A673 (cell line): ENCODE results near the gene LRRC74B. TPM values are rescaled to one million over a fixed set of nuclear protein-coding genes. Genes with fewer than 3 reads are reported as not detected.

ENCODE experiments used
- BruUV-seq: library from RNA; stranded (reverse); fragments of 400-500 nt; replicated peaks from 2 replicates; lab custom pipeline; 2021; lab: Mats Ljungman, UMichigan
- CTCF ChIA-PET: fragments of 300-600 bp; sonication (Branson Sonifier 250); formaldehyde crosslinking; loops from one replicate; lab custom pipeline; 2022; ENCODE audit warnings: antibody characterized with exemption; lab: Charles Lee
- POLR2A ChIA-PET: fragments of 300-600 bp; sonication (Branson Sonifier 250); formaldehyde crosslinking; loops from one replicate; lab custom pipeline; 2022; ENCODE audit warnings: antibody characterized with exemption; ENCODE audit not compliant: low non-redundant PET; lab: Charles Lee
- DNase-seq: peaks from one replicate; pipeline ENCODE4 v3.0.0-alpha.2; 2015; ENCODE audit warnings: low spot score
- H3K27ac ChIP-seq: fragments of 200-600 bp; sonication (generic); 2 replicates; pipeline ENCODE4 v1.5.1; 2016; ENCODE audit warnings: mixed run types, low read depth, mild to moderate bottlenecking, mixed read lengths, antibody characterized with exemption, low read length; ENCODE audit not compliant: poor library complexity, severe bottlenecking
- H3K27me3 ChIP-seq: fragments of 200-600 bp; sonication (generic); replicated peaks from 2 replicates; pipeline ENCODE4 v1.6.1; 2017; ENCODE audit warnings: mixed run types, low read depth, mild to moderate bottlenecking, mixed read lengths, antibody characterized with exemption, low read length; ENCODE audit not compliant: insufficient read depth, poor library complexity
- H3K36me3 ChIP-seq: fragments of 200-600 bp; sonication (generic); 2 replicates; pipeline ENCODE4 v1.6.1; 2016; ENCODE audit warnings: mixed run types, mild to moderate bottlenecking, mixed read lengths, antibody characterized with exemption, low read length; ENCODE audit not compliant: insufficient read depth, poor library complexity, severe bottlenecking
- H3K4me1 ChIP-seq: fragments of 200-600 bp; sonication (generic); 2 replicates; pipeline ENCODE4 v1.6.1; 2017; ENCODE audit warnings: mixed run types, mild to moderate bottlenecking, mixed read lengths, antibody characterized with exemption, low read length; ENCODE audit not compliant: insufficient read depth, poor library complexity, severe bottlenecking
- H3K4me3 ChIP-seq: fragments of 200-600 bp; sonication (generic); 2 replicates; pipeline ENCODE4 v1.5.1; 2016; ENCODE audit warnings: low read depth, mixed run types, mild to moderate bottlenecking, mixed read lengths, low read length; ENCODE audit not compliant: poor library complexity, severe bottlenecking
- H3K9me3 ChIP-seq: fragments of 200-600 bp; sonication (generic); 2 replicates; pipeline ENCODE4 v1.6.1; 2016; ENCODE audit warnings: mixed run types, low read depth, mild to moderate bottlenecking, mixed read lengths, antibody characterized with exemption, low read length; ENCODE audit not compliant: poor library complexity, severe bottlenecking
- EZH2 ChIP-seq: fragments of 200-600 bp; sonication (generic); IDR thresholded peaks from 2 replicates; pipeline ENCODE4 v1.6.1; 2017; ENCODE audit warnings: borderline replicate concordance, low read depth, mild to moderate bottlenecking, mixed read lengths, antibody characterized with exemption, low read length; ENCODE audit not compliant: poor library complexity, severe bottlenecking
- intact Hi-C: fragments of 100-400 bp; cut with micrococcal nuclease; formaldehyde crosslinking; loops from one replicate; pipeline ENCODE4 v1.10.0; 2022; ENCODE audit not compliant: unreplicated experiment
- total RNA-seq: library from RNA; stranded (reverse); gene quantifications from 2 replicates; pipeline ENCODE4 v1.2.3, GENCODE V29; 2021
- TF ChIP-seq, protein P1 (sequence below): fragments of 300-800, 200-600 bp; sonication (generic); conservative IDR thresholded peaks from 2 replicates; pipeline ENCODE4 v1.5.1; 2017; ENCODE audit warnings: low read depth, mild to moderate bottlenecking, antibody characterized with exemption, low read length, moderate library complexity, mixed read lengths

LRRC74B gene
- total RNA-seq, 1 experiment from 2014 or later: not detected

- BruUV-seq: no TSS peak
- ChIA-PET CTCF (no interaction called here), POLR2A (no interaction called here)
- TF ChIP-seq, protein P1, sequence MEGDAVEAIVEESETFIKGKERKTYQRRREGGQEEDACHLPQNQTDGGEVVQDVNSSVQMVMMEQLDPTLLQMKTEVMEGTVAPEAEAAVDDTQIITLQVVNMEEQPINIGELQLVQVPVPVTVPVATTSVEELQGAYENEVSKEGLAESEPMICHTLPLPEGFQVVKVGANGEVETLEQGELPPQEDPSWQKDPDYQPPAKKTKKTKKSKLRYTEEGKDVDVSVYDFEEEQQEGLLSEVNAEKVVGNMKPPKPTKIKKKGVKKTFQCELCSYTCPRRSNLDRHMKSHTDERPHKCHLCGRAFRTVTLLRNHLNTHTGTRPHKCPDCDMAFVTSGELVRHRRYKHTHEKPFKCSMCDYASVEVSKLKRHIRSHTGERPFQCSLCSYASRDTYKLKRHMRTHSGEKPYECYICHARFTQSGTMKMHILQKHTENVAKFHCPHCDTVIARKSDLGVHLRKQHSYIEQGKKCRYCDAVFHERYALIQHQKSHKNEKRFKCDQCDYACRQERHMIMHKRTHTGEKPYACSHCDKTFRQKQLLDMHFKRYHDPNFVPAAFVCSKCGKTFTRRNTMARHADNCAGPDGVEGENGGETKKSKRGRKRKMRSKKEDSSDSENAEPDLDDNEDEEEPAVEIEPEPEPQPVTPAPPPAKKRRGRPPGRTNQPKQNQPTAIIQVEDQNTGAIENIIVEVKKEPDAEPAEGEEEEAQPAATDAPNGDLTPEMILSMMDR: no peak
- TF ChIP-seq EZH2: no peak
- intact Hi-C loops: no loop called here
- H3K4me3 ChIP-seq: no peak overlapping the region
- no peaks in the 10 kb centered on the region for H3K9me3 ChIP-seq
- H3K27ac ChIP-seq: no peak overlapping the region
- H3K27me3 ChIP-seq: no peaks in the 10 kb centered on the region
- H3K36me3 ChIP-seq: no peaks in the 10 kb centered on the region
- no peaks in the 10 kb centered on the region for H3K4me1 ChIP-seq
- DNase-seq: no peak
Observed at GRCh38 chr22:21051145-21051830, 5.5 kb downstream of the LRRC74B start.

DNA sequence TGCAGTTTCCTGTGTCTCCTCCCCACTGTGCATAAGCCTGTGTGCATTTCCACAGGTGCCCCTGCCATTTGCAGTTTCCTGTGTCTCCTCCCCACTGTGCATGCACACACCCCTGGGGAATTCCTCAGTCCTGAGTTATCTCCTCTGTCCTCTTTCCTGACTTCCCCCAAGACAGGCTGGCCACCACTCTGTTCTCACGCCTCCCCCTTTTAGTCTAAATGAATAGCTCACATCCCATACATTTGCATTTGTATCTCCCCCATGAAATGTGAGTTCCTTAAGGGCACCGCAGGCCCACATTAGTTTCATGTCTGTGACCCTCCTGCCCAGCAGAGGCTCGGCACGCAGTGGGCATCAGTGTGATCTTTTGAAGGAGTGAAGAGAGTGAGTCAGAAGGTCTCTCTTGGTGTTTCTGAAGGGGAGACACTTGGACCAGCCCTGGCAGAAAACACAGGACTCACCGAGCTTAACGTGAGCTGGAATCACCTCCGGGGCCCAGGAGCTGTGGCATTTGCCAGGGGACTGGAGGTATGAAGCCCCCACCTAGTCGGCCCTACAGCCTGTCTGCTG, 6.2 kb downstream of the LRRC74B start:
- no peaks in the 10 kb centered on the region for H3K36me3 ChIP-seq
- H3K9me3 ChIP-seq: no peaks in the 10 kb centered on the region
- no peak overlapping the region for H3K27ac ChIP-seq
- intact Hi-C loops: no loop called here
- TF ChIP-seq, protein P1: no peak
- TF ChIP-seq EZH2: no peak
- no peak for DNase-seq
- POLR2A ChIA-PET: no interaction called here
- CTCF ChIA-PET: no interaction called here
- no TSS peak for BruUV-seq
- peaks cover 3% of the 10 kb centered on the region for H3K4me1 ChIP-seq
- no peak overlapping the region for H3K4me3 ChIP-seq
- H3K27me3 ChIP-seq: no peaks in the 10 kb centered on the region

DNA sequence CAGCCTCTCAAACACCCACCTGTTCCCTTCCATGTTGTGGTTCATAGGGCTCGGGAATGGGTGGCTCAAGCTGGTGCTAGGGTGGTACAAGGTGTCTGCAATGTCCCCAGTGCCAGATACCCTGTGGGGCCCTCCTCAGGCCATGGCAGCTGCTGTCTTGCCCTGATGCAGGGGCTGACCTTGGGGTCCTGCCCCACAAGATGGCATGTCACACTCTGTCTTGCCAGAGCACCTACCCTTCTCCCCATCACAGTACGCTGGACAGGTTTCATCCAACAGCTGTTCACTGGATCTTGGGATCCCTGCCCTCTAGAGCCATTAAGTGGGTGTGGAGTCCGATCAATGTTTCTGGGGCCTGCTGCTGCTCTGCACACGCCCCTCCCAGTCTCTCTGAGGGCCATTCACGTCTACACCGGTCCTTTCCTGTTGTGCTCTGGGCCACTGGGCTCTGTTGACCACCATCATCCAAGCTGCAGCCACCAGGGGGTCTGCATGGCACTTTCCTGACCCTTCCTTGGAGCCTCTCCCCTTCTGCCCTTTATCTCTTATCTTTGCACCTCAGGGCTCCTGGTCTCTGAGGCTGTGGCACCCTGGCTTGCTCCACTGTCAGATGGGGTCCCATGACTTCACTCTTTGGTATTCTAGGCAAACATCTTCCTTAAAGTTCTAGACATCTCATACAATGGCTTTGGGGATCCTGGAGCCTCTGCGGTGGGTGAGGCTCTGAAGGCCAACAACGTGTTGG, 7.1 kb downstream of the LRRC74B start:
- H3K27me3 ChIP-seq: no peaks in the 10 kb centered on the region
- TF ChIP-seq, protein P1: no peak
- TF ChIP-seq EZH2: no peak
- H3K27ac ChIP-seq: no peak overlapping the region
- no peaks in the 10 kb centered on the region for H3K36me3 ChIP-seq
- H3K9me3 ChIP-seq: no peaks in the 10 kb centered on the region
- ChIA-PET POLR2A (no interaction called here), CTCF (no interaction called here)
- peaks cover 3% of the 10 kb centered on the region for H3K4me1 ChIP-seq
- H3K4me3 ChIP-seq: no peak overlapping the region
- intact Hi-C loops: no loop called here
- no peak for DNase-seq
- no TSS peak for BruUV-seq
